Tibial nerve (tissue), 4 donors: ENCODE results near the gene RAI1. TPM values are rescaled to one million over a fixed set of nuclear protein-coding genes. Genes with fewer than 3 reads are reported as not detected.

ENCODE experiments used
- DNase-seq, 2 donors: peaks; one replicate each; pipeline ENCODE4 v3.0.0-alpha.2; 2019; ENCODE audit warnings: low spot score in 2 of 2
- H3K27ac ChIP-seq, 4 donors: fragments of 200-600 bp; sonication (generic) in 3 of 4; one replicate each; pipeline ENCODE4 v1.5.1; 2017 to 2019; ENCODE audit warnings: mild to moderate bottlenecking in 1 of 4
- H3K27me3 ChIP-seq, 2 donors: fragments of 200-600 bp; sonication (generic) in 1 of 2; one replicate each; pipeline versions ENCODE4 v1.5.1 to v1.6.0; 2017 to 2019
- H3K36me3 ChIP-seq, 3 donors: fragments of 200-600 bp; sonication (generic); one replicate each; pipeline ENCODE4 v1.5.1; 2018 to 2019
- H3K4me1 ChIP-seq, 4 donors: fragments of 200-600 bp; sonication (generic) in 3 of 4; one replicate each; pipeline ENCODE4 v1.5.1; 2017 to 2019
- H3K4me3 ChIP-seq, 4 donors: fragments of 200-600 bp; sonication (generic) in 3 of 4; one replicate each; pipeline ENCODE4 v1.5.1; 2017 to 2019; ENCODE audit warnings: mild to moderate bottlenecking in 1 of 4, moderate library complexity in 1 of 4
- H3K9me3 ChIP-seq, 4 donors: fragments of 200-600 bp; sonication (generic) in 3 of 4; one replicate each; pipeline ENCODE4 v1.5.1; 2017 to 2019
- CTCF ChIP-seq, 5 experiments: fragments of 200-600 bp in 3 of 5; fragments of 450-650 bp in 2 of 5; sonication (generic) in 3 of 5; IDR thresholded peaks; one replicate each; pipeline ENCODE4 v1.5.1; 2016 to 2019; ENCODE audit warnings: antibody characterized with exemption in 5 of 5, mild to moderate bottlenecking in 3 of 5, moderate library complexity in 2 of 5
- EP300 ChIP-seq, 2 donors: sonication (generic); formaldehyde crosslinking; IDR thresholded peaks; one replicate each; pipeline ENCODE4 v1.6.1; 2017; ENCODE audit warnings: antibody characterized with exemption in 2 of 2, mild to moderate bottlenecking in 1 of 2
- POLR2A ChIP-seq, 2 donors: fragments of 450-650 bp; IDR thresholded peaks; one replicate each; pipeline ENCODE4 v1.6.1; 2017; ENCODE audit warnings: antibody characterized with exemption in 2 of 2, mild to moderate bottlenecking in 2 of 2, moderate library complexity in 2 of 2
- WGBS, 2 donors: methylation state at CpG; one replicate each; pipeline ENCODE4 v1.1.5; 2018; 5-methylcytosine and 5-hydroxymethylcytosine counted together
- small RNA-seq: library from RNA; depleted of rRNA; stranded (forward); fragments of <200 nt; gene quantifications from one replicate; pipeline ENCODE3, GENCODE V24; 2016
- total RNA-seq, 4 donors: library from RNA; depleted of rRNA; stranded (reverse); fragments of >200 nt; gene quantifications; one replicate each; pipeline ENCODE4 v1.1.0, GENCODE V29; 2016

The RAI1 gene
- total RNA-seq, 4 donors from 2014 or later = 32.9 to 52.7 (median 45.9) TPM

GRCh38 chr17:17859909-17860765 lies 178.9 kb downstream of the RAI1 start:
- Histone ChIP-seq H3K27ac (peak overlapping the region; percentile 60 to 85 (median 68)), H3K36me3 (peaks cover 0 to 24% (median 0%) of the 10 kb centered on the region in 3 donors), H3K4me1 (peaks cover 0 to 56% (median 28%) of the 10 kb centered on the region in 4 donors), H3K4me3 (no peak overlapping the region), H3K9me3 (no peaks in the 10 kb centered on the region), H3K27me3 (no peaks in the 10 kb centered on the region)
- peak in 1 of 2 donors; percentile 59 for DNase-seq
- TF ChIP-seq EP300 (IDR thresholded peaks at IDR 0.05) = peak in 1 of 2 donors; percentile 62
- TF ChIP-seq CTCF (IDR thresholded peaks at IDR 0.05) = peak; percentile 91 to 99 (median 96)
- TF ChIP-seq POLR2A (IDR thresholded peaks at IDR 0.05) = no peak
- WGBS, 2 donors = 32 to 34% methylated on average over 7 to 8 of the region's 9 CpGs

- peaks cover 0 to 50% (median 23%) of the 10 kb centered on the region in 4 donors for H3K4me1 ChIP-seq
- no peak for DNase-seq
- no peaks in the 10 kb centered on the region for H3K9me3 ChIP-seq
- peaks cover 0 to 26% (median 0%) of the 10 kb centered on the region in 3 donors for H3K36me3 ChIP-seq
- TF ChIP-seq CTCF (IDR thresholded peaks at IDR 0.05) = no peak
- TF ChIP-seq POLR2A (IDR thresholded peaks at IDR 0.05) = no peak
- TF ChIP-seq EP300 (IDR thresholded peaks at IDR 0.05) = no peak
- H3K27me3 ChIP-seq = no peaks in the 10 kb centered on the region
- WGBS, 2 donors = 23 to 42% methylated on average over 5 of the region's 5 CpGs
- no peak overlapping the region for H3K4me3 ChIP-seq
- H3K27ac ChIP-seq = peak overlapping the region; percentile 60 to 85 (median 68)
Measured at GRCh38 chr17:17860766-17861107, 179.5 kb downstream of the RAI1 start.

Small RNA genes within 50 kb of the gene (small RNA-seq; reads per million reads assigned to genes)
- 0.28 reads per million for gene MIR33B
- 0.85 reads per million for gene MIR6777
- gene RF02177 = not detected
- not detected for gene RF02178

Other genes starting within 250 kb of the RAI1 start
- 10 to 100 TPM in 3 of 4 donors, 1 to 10 TPM in 1; 8.0 to 17.5 (median 13.6) TPM for gene MED9, start 204.5 kb upstream of the RAI1 start, total RNA-seq
- gene RASD1, start 185.1 kb upstream of the RAI1 start, total RNA-seq = 100 to 1,000 TPM; 166 to 250 (median 231) TPM
- gene PEMT, start 89.8 kb upstream of the RAI1 start, total RNA-seq = 10 to 100 TPM; 29.5 to 80.8 (median 58.8) TPM
- 100 to 1,000 TPM; 115 to 253 (median 191) TPM for gene SREBF1, start 155.5 kb downstream of the RAI1 start, total RNA-seq